ENCODE data around the gene GRIK2.

GRCh38 chr6:101776919-101777350 is 383.4 kb downstream of the GRIK2 start:
- TF ChIP-seq POLR2A (IDR thresholded peaks at IDR 0.05; ENCODE audit: low read depth, low read length) (no peak), CTCF (IDR thresholded peaks at IDR 0.05; ENCODE audit: extremely low read depth in 1 of 2, insufficient read depth in 1 of 2, low read depth in 1 of 2, low read length in 2 of 2) (no peak), POLR2AphosphoS5 (IDR thresholded peaks at IDR 0.05; ENCODE audit: insufficient read depth, low read depth, low read length) (no peak), MAX (IDR thresholded peaks at IDR 0.05; ENCODE audit: insufficient read depth, insufficient read length) (no peak), FOS (IDR thresholded peaks at IDR 0.05; ENCODE audit: borderline replicate concordance, insufficient read depth, low read length) (no peak), JUN (IDR thresholded peaks at IDR 0.05; ENCODE audit: borderline replicate concordance, insufficient read depth, insufficient read length, low read depth) (no peak), EZH2 (IDR thresholded peaks at IDR 0.05; ENCODE audit: borderline replicate concordance, low read depth, low read length, severe bottlenecking) (no peak), GATA2 (IDR thresholded peaks at IDR 0.05; ENCODE audit: insufficient read depth, insufficient read length, low read depth, low read length) (no peak)

Data from endothelial cell of umbilical vein (primary cell).